Endothelial cell of umbilical vein (primary cell): ENCODE data around the gene MCM9. TPM values are rescaled to one million over a fixed set of nuclear protein-coding genes. Genes with fewer than 3 reads are reported as not detected.

Experiments
- BruUV-seq: library from RNA; stranded (reverse); fragments of 400-500 nt; replicated peaks from 2 replicates; lab custom pipeline; 2021; lab: Mats Ljungman, UMichigan
- CTCF ChIA-PET: fragments of 300-600, 350-600 bp; sonication (Branson Sonifier 250); formaldehyde crosslinking; loops from one replicate; lab custom pipeline; 2021; ENCODE audit warnings: antibody characterized with exemption, inconsistent platforms; lab: Charles Lee
- POLR2A ChIA-PET: fragments of 300-600, 350-600 bp; sonication (Branson Sonifier 250); formaldehyde crosslinking; loops from one replicate; lab custom pipeline; 2021; ENCODE audit warnings: antibody characterized with exemption, inconsistent platforms; lab: Charles Lee
- DNase-seq: peaks from one replicate; pipeline ENCODE4 v3.0.0-alpha.2; 2011; ENCODE audit warnings: low read depth, low spot score
- FAIRE-seq: peaks from 2 replicates; lab custom pipeline; 2011; peaks lifted over from hg19 to GRCh38; lab: Jason Lieb, UNC
- H2AFZ ChIP-seq: 2 replicates; pipeline ENCODE4 v1.6.0; 2012; ENCODE audit warnings: low read depth, low read length, control low read depth, inconsistent platforms
- H3K27ac ChIP-seq: 2 replicates; pipeline ENCODE4 v1.5.1; 2011; ENCODE audit warnings: low read depth, mild to moderate bottlenecking, control low read depth, low read length, moderate library complexity; ENCODE audit not compliant: insufficient read depth
- H3K27me3 ChIP-seq, 2 experiments: 2 replicates each; pipeline versions ENCODE4 v1.6.0 to v1.6.1; 2011; ENCODE audit warnings: low read length in 2 of 2, mixed read lengths in 1 of 2; ENCODE audit not compliant: control insufficient read depth in 2 of 2, insufficient read depth in 2 of 2
- H3K36me3 ChIP-seq, 2 experiments: 2 replicates in 1 of 2; 3 replicates in 1 of 2; pipeline ENCODE4 v1.5.1; 2011; ENCODE audit warnings: low read length in 2 of 2, mild to moderate bottlenecking in 1 of 2, moderate library complexity in 1 of 2; ENCODE audit not compliant: control insufficient read depth in 2 of 2, insufficient read depth in 2 of 2; ENCODE audit errors: extremely low read depth in 1 of 2
- H3K4me1 ChIP-seq: 3 replicates; pipeline ENCODE4 v1.5.1; 2011; ENCODE audit warnings: mild to moderate bottlenecking, low read length; ENCODE audit not compliant: control insufficient read depth, insufficient read depth; ENCODE audit errors: extremely low read depth
- H3K4me2 ChIP-seq: 2 replicates; pipeline ENCODE4 v1.6.1; 2011; ENCODE audit warnings: low read length, control low read depth, mixed read lengths; ENCODE audit not compliant: insufficient read depth
- H3K4me3 ChIP-seq, 3 experiments: fragments of 200-600 bp in 1 of 3; sonication (generic), shearing (Covaris generic) in 1 of 3; replicated peaks in 1 of 3; 2 replicates each; pipeline ENCODE4 v1.5.1; 2011 to 2016; ENCODE audit warnings: control low read depth in 3 of 3, low read length in 3 of 3, mild to moderate bottlenecking in 2 of 3, inconsistent platforms in 1 of 3, low read depth in 1 of 3, moderate library complexity in 1 of 3; ENCODE audit not compliant: insufficient read depth in 1 of 3
- H3K79me2 ChIP-seq: 2 replicates; pipeline ENCODE4 v1.6.0; 2012; ENCODE audit warnings: low read length, inconsistent platforms; ENCODE audit not compliant: control insufficient read depth, insufficient read depth
- H3K9ac ChIP-seq: replicated peaks from 2 replicates; pipeline ENCODE3; 2011; ENCODE audit warnings: low read length, control low read depth; ENCODE audit not compliant: insufficient read depth; ENCODE audit errors: extremely low read depth
- H3K9me1 ChIP-seq: replicated peaks from 3 replicates; pipeline ENCODE4 v1.6.0; 2011; ENCODE audit warnings: mild to moderate bottlenecking, low read length; ENCODE audit not compliant: control insufficient read depth, insufficient read depth; ENCODE audit errors: extremely low read depth
- H3K9me3 ChIP-seq: replicated peaks from 2 replicates; pipeline ENCODE4 v1.5.1; 2012; ENCODE audit warnings: low read length, inconsistent platforms; ENCODE audit not compliant: control insufficient read depth, insufficient read depth
- H4K20me1 ChIP-seq: replicated peaks from 2 replicates; pipeline ENCODE3; 2011; ENCODE audit warnings: mild to moderate bottlenecking, low read length; ENCODE audit not compliant: control insufficient read depth, insufficient read depth; ENCODE audit errors: extremely low read depth
- CTCF ChIP-seq, 2 donors: IDR thresholded peaks; 1 replicate in 1 of 2; 2 replicates in 1 of 2; pipeline ENCODE4 v1.5.1; 2011; ENCODE audit warnings: low read length in 2 of 2, mild to moderate bottlenecking in 2 of 2, moderate library complexity in 2 of 2, control low read depth in 1 of 2, inconsistent platforms in 1 of 2, low read depth in 1 of 2; ENCODE audit not compliant: insufficient read depth in 1 of 2; ENCODE audit errors: extremely low read depth in 1 of 2
- EZH2 ChIP-seq: IDR thresholded peaks from 2 replicates; pipeline ENCODE4 v1.6.1; 2012; ENCODE audit warnings: borderline replicate concordance, low read depth, mild to moderate bottlenecking, moderate library complexity, low read length, inconsistent platforms; ENCODE audit not compliant: severe bottlenecking
- FOS ChIP-seq: IDR thresholded peaks from 2 replicates; pipeline ENCODE4 v1.6.1; 2011; ENCODE audit warnings: mild to moderate bottlenecking, low read length, moderate library complexity, borderline replicate concordance; ENCODE audit not compliant: insufficient read depth
- GATA2 ChIP-seq: IDR thresholded peaks from 2 replicates; pipeline ENCODE4 v1.7.0; 2011; ENCODE audit warnings: low read depth, mild to moderate bottlenecking, moderate library complexity, mixed read lengths, low read length; ENCODE audit not compliant: insufficient read length, insufficient read depth
- JUN ChIP-seq: IDR thresholded peaks from 2 replicates; pipeline ENCODE4 v1.6.1; 2011; ENCODE audit warnings: borderline replicate concordance, low read depth; ENCODE audit not compliant: insufficient read length, insufficient read depth
- MAX ChIP-seq: IDR thresholded peaks from 2 replicates; pipeline ENCODE4 v1.6.1; 2011; ENCODE audit not compliant: insufficient read depth, insufficient read length
- MYC ChIP-seq: IDR thresholded peaks from one replicate; pipeline ENCODE4 v1.6.1; 2011; ENCODE audit warnings: mild to moderate bottlenecking, low read depth, low read length
- POLR2A ChIP-seq: IDR thresholded peaks from 2 replicates; pipeline ENCODE4 v1.6.1; 2012; ENCODE audit warnings: low read depth, mild to moderate bottlenecking, control low read depth, low read length
- POLR2AphosphoS5 ChIP-seq: IDR thresholded peaks from 2 replicates; pipeline ENCODE4 v1.6.1; 2012; ENCODE audit warnings: low read depth, mild to moderate bottlenecking, control low read depth, low read length, moderate library complexity; ENCODE audit not compliant: insufficient read depth
- dilution Hi-C: fragments of 300-500 bp; cut with MboI; formaldehyde crosslinking; loops from one replicate; pipeline ENCODE4 v1.15.0; 2019; ENCODE audit warnings: low sequenced_read_pairs; ENCODE audit not compliant: extremely low pct_ligation_motif_present
- intact Hi-C: fragments of 100-400 bp; cut with micrococcal nuclease; formaldehyde crosslinking; loops from one replicate; pipeline ENCODE4 v1.10.0; 2022
- polyA plus RNA-seq, 4 experiments: library from polyadenylated mRNA; depleted of rRNA in 3 of 4; stranded (reverse) in 3 of 4; unstranded in 1 of 4; fragments of >200 nt; gene quantifications; 2 replicates each; pipeline versions ENCODE4 v1.2.1 to v1.2.3, GENCODE V29; 2011 to 2012; ENCODE audit warnings: missing spikeins in 1 of 4
- total RNA-seq: library from RNA; stranded (reverse); gene quantifications from 2 replicates; pipeline ENCODE4 v1.2.3, GENCODE V29; 2021

Gene MCM9
- total and polyA plus RNA-seq, 2 donors (not counting 3 experiments of a cell fraction or from before 2014, with no cell fraction given) = 2.0 to 14.1 TPM

DNA sequence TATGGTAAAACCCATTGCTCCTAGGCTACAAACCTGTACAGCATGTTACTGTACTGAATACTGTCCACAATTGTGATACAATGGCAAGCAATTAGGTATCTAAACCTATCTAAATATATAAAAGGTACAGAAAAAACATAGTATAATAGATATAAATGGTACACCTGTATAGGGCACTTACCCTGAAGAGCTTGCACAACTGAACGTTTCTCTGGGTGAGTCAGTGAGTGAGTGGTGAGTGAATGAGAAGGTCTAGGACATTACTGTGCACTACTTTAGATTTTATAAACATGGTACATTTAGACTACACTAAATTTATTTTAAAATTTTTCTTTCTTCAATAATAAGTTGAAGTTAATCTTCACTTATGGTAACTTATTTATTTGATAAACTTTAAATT is 163.7 kb downstream of the MCM9 start:
- CTCF ChIA-PET = interaction anchor here (0.7 to 1.5 kb wide), 4 partner anchors 16 to 501 kb away, joined by 3 to 5 read pairs (median 4); no protein-coding TSS in a partner anchor
- Histone ChIP-seq H2AFZ (no peak overlapping the region), H3K27me3 (peaks cover 0 to 2% of the 10 kb centered on the region in 2 experiments), H3K4me2 (no peak overlapping the region), H4K20me1 (no peaks in the 10 kb centered on the region), H3K36me3 (no peaks in the 10 kb centered on the region), H3K4me3 (no peak overlapping the region), H3K9ac (no peak overlapping the region), H3K27ac (no peak overlapping the region), H3K79me2 (no peaks in the 10 kb centered on the region), H3K9me3 (no peaks in the 10 kb centered on the region), H3K4me1 (no peaks in the 10 kb centered on the region), H3K9me1 (no peaks in the 10 kb centered on the region)
- DNase-seq (no peak), FAIRE-seq (no peak)
- intact Hi-C loops (no loop called here), dilution Hi-C loops (no loop called here)
- TF ChIP-seq GATA2 (no peak), FOS (no peak), POLR2AphosphoS5 (no peak), MAX (no peak), POLR2A (no peak), JUN (no peak), CTCF (IDR thresholded peaks at IDR 0.05; ENCODE audit: extremely low read depth in 1 of 2, insufficient read depth in 1 of 2, low read depth in 1 of 2, low read length in 2 of 2) (no peak), MYC (no peak), EZH2 (no peak)
- POLR2A ChIA-PET = interaction anchor here (0.6 kb wide), 1 partner anchor 44 kb away, joined by 3 read pairs; no protein-coding TSS in a partner anchor
- BruUV-seq = no TSS peak
